HepG2 (cell line): ENCODE results near the gene FOLR3. TPM values are rescaled to one million over a fixed set of nuclear protein-coding genes. Genes with fewer than 3 reads are reported as not detected.

Experiments
- CREM ChIP-seq, 2 experiments: sonication (generic) in 1 of 2; formaldehyde crosslinking in 1 of 2; IDR thresholded peaks; 2 replicates each; pipeline versions ENCODE4 v1.4.0 to v1.6.1; 2016 to 2020; ENCODE audit warnings: antibody characterized with exemption in 1 of 2, mild to moderate bottlenecking in 1 of 2, missing genetic modification reagents in 1 of 2
- CTCF ChIP-seq: sonication (generic); formaldehyde crosslinking; IDR thresholded peaks from 2 replicates; pipeline ENCODE4 v1.5.0; 2020; ENCODE audit warnings: mild to moderate bottlenecking, missing genetic modification reagents, moderate library complexity
- FOXP1 ChIP-seq, 2 experiments: fragments of 450-650 bp in 1 of 2; IDR thresholded peaks; 2 replicates each; pipeline ENCODE4 v1.6.1; 2017 to 2018; ENCODE audit warnings: antibody characterized with exemption in 1 of 2
- GABPA ChIP-seq, 2 experiments: IDR thresholded peaks; 2 replicates each; pipeline ENCODE4 v1.6.1; 2011 to 2016; ENCODE audit warnings: low read depth in 2 of 2, low read length in 1 of 2, missing biosample characterization in 1 of 2, missing genetic modification characterization in 1 of 2
- GFI1 ChIP-seq: sonication (generic); formaldehyde crosslinking; IDR thresholded peaks from 2 replicates; pipeline ENCODE4 v1.5.0; 2020; ENCODE audit warnings: missing genetic modification reagents, mild to moderate bottlenecking, borderline replicate concordance
- KDM1A ChIP-seq: IDR thresholded peaks from 2 replicates; pipeline ENCODE4 v1.6.1; 2016; ENCODE audit warnings: missing compliant biosample characterization
- PHF5A ChIP-seq: IDR thresholded peaks from one replicate; pipeline ENCODE4 v1.6.1; 2018; ENCODE audit warnings: low read depth, missing genetic modification reagents; ENCODE audit not compliant: unreplicated experiment
- REL ChIP-seq: sonication (generic); formaldehyde crosslinking; conservative IDR thresholded peaks from 2 replicates; pipeline ENCODE4 v1.8.0; 2022; ENCODE audit warnings: mild to moderate bottlenecking, missing genetic modification reagents, moderate library complexity
- SALL1 ChIP-seq: sonication (generic); formaldehyde crosslinking; IDR thresholded peaks from 2 replicates; pipeline ENCODE4 v1.8.0; 2022; ENCODE audit warnings: mild to moderate bottlenecking, missing genetic modification reagents
- SRY ChIP-seq: sonication (generic); formaldehyde crosslinking; IDR thresholded peaks from 2 replicates; pipeline ENCODE4 v1.8.0; 2022; ENCODE audit warnings: mild to moderate bottlenecking, missing genetic modification reagents
- ZFP90 ChIP-seq: sonication (generic); formaldehyde crosslinking; IDR thresholded peaks from 2 replicates; pipeline ENCODE4 v1.8.0; 2022; ENCODE audit warnings: missing genetic modification reagents, mild to moderate bottlenecking, inconsistent platforms, borderline replicate concordance
- ZNF275 ChIP-seq: sonication (generic); formaldehyde crosslinking; IDR thresholded peaks from 2 replicates; pipeline ENCODE4 v1.8.0; 2022; ENCODE audit warnings: missing genetic modification reagents, mild to moderate bottlenecking, inconsistent platforms, borderline replicate concordance
- ZNF337 ChIP-seq: sonication (generic); formaldehyde crosslinking; IDR thresholded peaks from 2 replicates; pipeline ENCODE4 v1.5.1; 2020; ENCODE audit warnings: missing genetic modification reagents, low read depth, mild to moderate bottlenecking, borderline replicate concordance
- ZNF629 ChIP-seq: sonication (generic); formaldehyde crosslinking; conservative IDR thresholded peaks from 2 replicates; pipeline ENCODE4 v1.5.0; 2020; ENCODE audit warnings: missing genetic modification reagents
- ZSCAN20 ChIP-seq: sonication (generic); formaldehyde crosslinking; IDR thresholded peaks from 2 replicates; pipeline ENCODE4 v1.4.0; 2020; ENCODE audit warnings: missing genetic modification reagents, mild to moderate bottlenecking, borderline replicate concordance
- polyA plus RNA-seq, 8 experiments: library from polyadenylated mRNA; depleted of rRNA in 3 of 8; stranded (reverse) in 7 of 8; unstranded in 1 of 8; fragments of >200 nt; fragmentation: Illumina TruSeq in 4 of 8; extraction: Trizol in 4 of 8; gene quantifications; 2 replicates each; pipeline versions ENCODE4 v1.2.1 to v1.2.3, GENCODE V29; 2011 to 2016; ENCODE audit warnings: low read depth in 4 of 8, missing spikeins in 1 of 8, mixed read lengths in 1 of 8; ENCODE audit not compliant: insufficient read depth in 1 of 8
- total RNA-seq, 5 experiments: library from RNA; depleted of rRNA; stranded (reverse); fragments of >200 nt; fragmentation: Illumina TruSeq; extraction: Trizol; gene quantifications; 2 replicates each; pipeline ENCODE4 v1.2.3, GENCODE V29; 2016; ENCODE audit warnings: low read depth in 1 of 5
- TF ChIP-seq, protein P1 (sequence below): sonication (generic); formaldehyde crosslinking; IDR thresholded peaks from 2 replicates; pipeline ENCODE4 v1.4.0; 2020; ENCODE audit warnings: mild to moderate bottlenecking, low read depth, missing genetic modification reagents
- TF ChIP-seq, protein P2 (sequence below): sonication (generic); formaldehyde crosslinking; IDR thresholded peaks from 2 replicates; pipeline ENCODE4 v1.5.1; 2020; ENCODE audit warnings: mild to moderate bottlenecking, missing genetic modification reagents

Gene FOLR3
- total and polyA plus RNA-seq, 2 of the 13 experiments (the other 11 are each of a cell fraction or from before 2014, with no cell fraction given), result not detected

GRCh38 chr11:72102631-72102945, 32.9 kb upstream of the FOLR3 start (continued):
- peak; percentile 35; the same call in 1 of the 2 replicates for TF ChIP-seq ZNF275
- TF ChIP-seq SRY, result peak; percentile 7; the same call in 1 of the 2 replicates
- 0 out of 2 replicates have a peak, but pooled peaks have one; percentile 14 for TF ChIP-seq ZFP90
- 0 out of 2 replicates have a peak, but pooled peaks have one; percentile 19 for TF ChIP-seq ZNF337 (CRISPR knock-in tag)
- TF ChIP-seq REL, result 0 out of 2 replicates have a peak, but pooled peaks have one; percentile 15
- 0 out of 2 replicates have a peak, but pooled peaks have one; percentile 17 for TF ChIP-seq GFI1
- no peak for TF ChIP-seq GABPA (IDR thresholded peaks at IDR 0.05; ENCODE audit: low read depth, low read length)
- TF ChIP-seq GABPA (CRISPR knock-in tag; IDR thresholded peaks at IDR 0.05; ENCODE audit: low read depth), result no peak
- TF ChIP-seq, protein P1, sequence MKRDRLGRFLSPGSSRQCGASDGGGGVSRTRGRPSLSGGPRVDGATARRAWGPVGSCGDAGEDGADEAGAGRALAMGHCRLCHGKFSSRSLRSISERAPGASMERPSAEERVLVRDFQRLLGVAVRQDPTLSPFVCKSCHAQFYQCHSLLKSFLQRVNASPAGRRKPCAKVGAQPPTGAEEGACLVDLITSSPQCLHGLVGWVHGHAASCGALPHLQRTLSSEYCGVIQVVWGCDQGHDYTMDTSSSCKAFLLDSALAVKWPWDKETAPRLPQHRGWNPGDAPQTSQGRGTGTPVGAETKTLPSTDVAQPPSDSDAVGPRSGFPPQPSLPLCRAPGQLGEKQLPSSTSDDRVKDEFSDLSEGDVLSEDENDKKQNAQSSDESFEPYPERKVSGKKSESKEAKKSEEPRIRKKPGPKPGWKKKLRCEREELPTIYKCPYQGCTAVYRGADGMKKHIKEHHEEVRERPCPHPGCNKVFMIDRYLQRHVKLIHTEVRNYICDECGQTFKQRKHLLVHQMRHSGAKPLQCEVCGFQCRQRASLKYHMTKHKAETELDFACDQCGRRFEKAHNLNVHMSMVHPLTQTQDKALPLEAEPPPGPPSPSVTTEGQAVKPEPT, result 0 out of 2 replicates have a peak, but pooled peaks have one; percentile 8
- 0 out of 2 replicates have a peak, but pooled peaks have one; percentile 12 for TF ChIP-seq ZSCAN20
- no peak for TF ChIP-seq PHF5A (CRISPR knock-in tag)
- no peak for TF ChIP-seq CREM (IDR thresholded peaks at IDR 0.05)
- TF ChIP-seq CREM (CRISPR knock-in tag; IDR thresholded peaks at IDR 0.05), result no peak
- TF ChIP-seq CTCF (CRISPR knock-in tag), result no peak
- TF ChIP-seq, protein P2, sequence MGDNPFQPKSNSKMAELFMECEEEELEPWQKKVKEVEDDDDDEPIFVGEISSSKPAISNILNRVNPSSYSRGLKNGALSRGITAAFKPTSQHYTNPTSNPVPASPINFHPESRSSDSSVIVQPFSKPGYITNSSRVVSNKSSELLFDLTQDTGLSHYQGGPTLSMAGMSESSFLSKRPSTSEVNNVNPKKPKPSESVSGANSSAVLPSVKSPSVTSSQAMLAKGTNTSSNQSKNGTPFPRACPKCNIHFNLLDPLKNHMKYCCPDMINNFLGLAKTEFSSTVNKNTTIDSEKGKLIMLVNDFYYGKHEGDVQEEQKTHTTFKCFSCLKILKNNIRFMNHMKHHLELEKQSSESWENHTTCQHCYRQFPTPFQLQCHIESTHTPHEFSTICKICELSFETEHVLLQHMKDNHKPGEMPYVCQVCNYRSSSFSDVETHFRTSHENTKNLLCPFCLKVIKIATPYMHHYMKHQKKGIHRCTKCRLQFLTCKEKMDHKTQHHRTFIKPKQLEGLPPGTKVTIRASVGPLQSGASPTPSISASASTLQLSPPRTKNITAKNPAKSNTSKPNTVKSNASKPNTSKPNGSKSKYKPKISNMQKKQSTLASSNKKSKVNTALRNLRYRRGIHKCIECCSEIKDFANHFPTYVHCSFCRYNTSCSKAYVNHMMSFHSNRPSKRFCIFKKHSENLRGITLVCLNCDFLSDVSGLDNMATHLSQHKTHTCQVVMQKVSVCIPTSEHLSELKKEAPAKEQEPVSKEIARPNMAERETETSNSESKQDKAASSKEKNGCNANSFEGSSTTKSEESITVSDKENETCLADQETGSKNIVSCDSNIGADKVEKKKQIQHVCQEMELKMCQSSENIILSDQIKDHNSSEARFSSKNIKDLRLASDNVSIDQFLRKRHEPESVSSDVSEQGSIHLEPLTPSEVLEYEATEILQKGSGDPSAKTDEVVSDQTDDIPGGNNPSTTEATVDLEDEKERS (CRISPR knock-in tag), result peak; percentile 1; the same call in 1 of the 2 replicates
- TF ChIP-seq ZNF629 (CRISPR knock-in tag), result peak; percentile 97
- peak; percentile 51; the same call in 1 of the 2 replicates for TF ChIP-seq KDM1A (CRISPR knock-in tag)
- TF ChIP-seq SALL1, result 0 out of 2 replicates have a peak, but pooled peaks have one; percentile 9
- TF ChIP-seq FOXP1 (IDR thresholded peaks at IDR 0.05), result no peak
- no peak for TF ChIP-seq FOXP1 (CRISPR knock-in tag; IDR thresholded peaks at IDR 0.05)
